Lung (tissue), 12 donors: ENCODE data around the gene KCNG1. TPM values are rescaled to one million over a fixed set of nuclear protein-coding genes. Genes with fewer than 3 reads are reported as not detected.

ENCODE experiments used
- ATAC-seq: fragments of 200-7000 bp; cut with Tn5 transposase; one replicate; pipeline ENCODE4 v1.9.1; 2020; ENCODE audit warnings: moderate number of reproducible peaks; ENCODE audit not compliant: insufficient read depth, low FRiP score
- DNase-seq, 3 donors: peaks; one replicate each; pipeline ENCODE4 v3.0.0-alpha.2; 2013 to 2017
- H3K27ac ChIP-seq, 2 donors: one replicate each; pipeline ENCODE4 v1.5.1; 2013; ENCODE audit warnings: mild to moderate bottlenecking in 2 of 2, moderate library complexity in 2 of 2, control low read depth in 1 of 2, inconsistent platforms in 1 of 2, low read depth in 1 of 2, low read length in 1 of 2
- H3K27me3 ChIP-seq, 3 donors: one replicate each; pipeline ENCODE4 v1.5.1; 2013; ENCODE audit warnings: low read length in 2 of 3; ENCODE audit not compliant: control insufficient read depth in 3 of 3, insufficient read depth in 3 of 3
- H3K36me3 ChIP-seq, 4 donors: one replicate each; pipeline ENCODE4 v1.5.1; 2013; ENCODE audit warnings: low read length in 4 of 4, mild to moderate bottlenecking in 1 of 4, moderate library complexity in 1 of 4; ENCODE audit not compliant: control insufficient read depth in 4 of 4, insufficient read depth in 4 of 4
- H3K4me1 ChIP-seq, 5 donors: one replicate each; pipeline ENCODE4 v1.5.1; 2013; ENCODE audit warnings: low read length in 5 of 5, mild to moderate bottlenecking in 2 of 5, moderate library complexity in 1 of 5; ENCODE audit not compliant: control insufficient read depth in 5 of 5, insufficient read depth in 5 of 5
- H3K4me3 ChIP-seq: one replicate; pipeline ENCODE4 v1.5.1; 2013; ENCODE audit warnings: mild to moderate bottlenecking, control low read depth, moderate library complexity
- H3K9ac ChIP-seq, 2 donors: one replicate each; pipeline ENCODE4 v1.5.1; 2013; ENCODE audit warnings: low read length in 2 of 2, control low read depth in 1 of 2; ENCODE audit not compliant: insufficient read depth in 1 of 2
- H3K9me3 ChIP-seq, 4 donors: one replicate each; pipeline ENCODE4 v1.5.1; 2013; ENCODE audit warnings: low read length in 3 of 4, mild to moderate bottlenecking in 1 of 4, moderate library complexity in 1 of 4; ENCODE audit not compliant: control insufficient read depth in 4 of 4, insufficient read depth in 3 of 4
- CTCF ChIP-seq: IDR thresholded peaks from 2 replicates; pipeline ENCODE4 v1.5.1; 2012; ENCODE audit warnings: mild to moderate bottlenecking; ENCODE audit errors: control extremely low read depth, extremely low read depth
- WGBS, 2 donors: extraction: QIAGEN DNeasy Blood & Tissue Kit; methylation state at CpG; one replicate each; pipeline ENCODE4 v1.1.7; 2013; 5-methylcytosine and 5-hydroxymethylcytosine counted together
- polyA plus RNA-seq, 2 donors: library from polyadenylated mRNA; stranded (reverse); fragments of 200-250 nt; gene quantifications; one replicate each; pipeline ENCODE4 v1.2.1, GENCODE V29; 2013
- total RNA-seq, 2 donors: library from RNA; depleted of rRNA in 1 of 2; stranded (reverse); fragments of >200 nt in 1 of 2; gene quantifications; one replicate each; pipeline ENCODE4 v1.2.1, GENCODE V29; 2014 to 2021
- donor health status: control.
- donor health status: control.
- donor health status: Bipolar disorder and iron deficiency.
- donor health status: healthy.
- donor health status: DM: yes; HTN: yes; CAD: no.

KCNG1 gene
- total and polyA plus RNA-seq, 4 donors: 0.14 to 0.58 (median 0.42) TPM

DNA sequence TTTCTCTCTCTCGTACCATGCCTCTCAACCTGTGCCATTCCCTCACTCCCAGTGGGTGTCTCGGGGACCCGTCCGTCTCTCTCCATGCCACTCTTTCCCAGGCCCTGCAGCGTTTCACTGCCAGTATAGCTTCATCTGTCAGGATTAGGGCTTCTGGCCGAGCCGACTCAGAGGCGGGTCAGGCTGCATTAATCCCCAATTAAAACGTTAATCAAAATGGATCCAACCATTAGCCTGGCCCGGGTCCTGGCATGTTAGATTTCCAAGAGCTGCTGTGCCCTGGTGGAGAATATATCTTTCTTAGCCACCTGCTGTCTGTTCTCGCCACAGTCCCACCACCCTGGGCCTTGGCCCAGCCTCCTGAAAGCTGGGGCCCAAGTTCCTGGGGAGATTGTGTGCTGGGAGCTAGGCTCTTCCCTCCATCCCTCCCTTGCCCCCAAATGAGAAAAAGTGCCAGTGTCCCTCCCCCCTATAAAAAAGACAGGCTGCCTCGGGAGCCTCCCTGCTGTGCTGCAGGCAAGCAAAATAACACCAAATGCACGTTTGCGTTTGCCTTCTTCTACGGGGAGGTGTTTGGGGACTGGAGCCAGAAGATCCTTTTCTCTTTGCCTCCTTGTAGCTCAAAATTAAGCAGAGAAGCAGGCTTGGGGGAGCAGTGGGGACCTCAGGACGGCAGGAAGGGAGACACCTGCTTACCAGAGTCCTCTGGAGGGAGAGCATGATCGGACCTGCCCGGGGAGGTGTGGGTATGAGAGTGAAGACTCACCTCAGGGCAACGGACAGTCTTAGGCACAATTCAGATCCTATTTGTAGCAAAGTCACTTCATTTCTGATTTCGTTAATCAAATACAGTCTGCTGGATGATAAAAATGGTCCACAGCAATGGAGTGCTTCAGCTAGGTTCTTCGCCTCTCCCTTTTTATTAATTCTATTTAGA, 3.0 kb downstream of the KCNG1 start:
- Histone ChIP-seq H3K4me3 (no peak overlapping the region), H3K27me3 (peaks cover 12 to 29% (median 27%) of the 10 kb centered on the region in 3 donors), H3K9ac (no peak overlapping the region), H3K9me3 (no peaks in the 10 kb centered on the region), H3K36me3 (no peaks in the 10 kb centered on the region), H3K4me1 (peaks cover 0 to 11% (median 4%) of the 10 kb centered on the region in 5 donors), H3K27ac (no peak overlapping the region)
- WGBS, 2 donors: 77 to 78% methylated on average over 21 of the region's 21 CpGs
- DNase-seq: no peak
- no peak for TF ChIP-seq CTCF
- ATAC-seq: no peak

GRCh38 chr20:51017251-51017650, 5.7 kb downstream of the KCNG1 start:
- Histone ChIP-seq H3K9me3 (peaks cover 0 to under 1% (median 0%) of the 10 kb centered on the region in 4 donors), H3K4me1 (peaks cover 0 to 1% (median 0%) of the 10 kb centered on the region in 5 donors), H3K36me3 (no peaks in the 10 kb centered on the region), H3K27me3 (peaks cover 2 to 14% (median 10%) of the 10 kb centered on the region in 3 donors), H3K4me3 (no peak overlapping the region), H3K27ac (no peak overlapping the region), H3K9ac (no peak overlapping the region)
- DNase-seq: no peak
- 71 to 73% methylated on average over 9 of the region's 9 CpGs for WGBS, 2 donors
- no peak for TF ChIP-seq CTCF
- ATAC-seq: no peak

DNA sequence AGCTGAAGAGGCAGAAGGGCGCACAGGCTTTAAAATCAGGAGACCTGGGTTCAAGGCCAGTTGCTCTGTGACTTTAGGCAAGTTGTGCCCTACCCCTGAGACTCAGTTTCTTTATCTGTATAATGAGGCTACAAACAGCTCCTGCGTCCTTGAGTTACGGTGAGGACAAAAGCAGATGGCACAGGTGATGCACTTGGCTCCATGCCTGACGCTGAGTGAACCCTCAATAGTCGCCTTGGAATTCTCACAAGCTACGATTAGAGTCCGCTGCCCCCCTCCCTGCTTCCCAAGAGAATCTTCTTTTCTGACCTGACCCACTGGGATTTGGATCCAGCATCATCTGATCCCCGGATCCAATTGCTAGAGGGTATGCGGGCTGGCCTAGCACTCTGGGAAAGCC, 6.4 kb downstream of the KCNG1 start:
- H3K4me1 ChIP-seq: peaks cover 0 to 1% (median 0%) of the 10 kb centered on the region in 5 donors
- H3K9me3 ChIP-seq: peaks cover 0 to 3% (median 0%) of the 10 kb centered on the region in 4 donors
- TF ChIP-seq CTCF: no peak
- H3K9ac ChIP-seq: no peak overlapping the region
- peaks cover 0 to 8% (median 3%) of the 10 kb centered on the region in 3 donors for H3K27me3 ChIP-seq
- ATAC-seq: no peak
- H3K4me3 ChIP-seq: no peak overlapping the region
- 91 to 93% methylated on average over 9 of the region's 9 CpGs for WGBS, 2 donors
- DNase-seq: no peak
- H3K36me3 ChIP-seq: no peaks in the 10 kb centered on the region
- H3K27ac ChIP-seq: no peak overlapping the region
